Muscle of back (tissue), 13 donors: ENCODE results near the gene GRID1. TPM values are rescaled to one million over a fixed set of nuclear protein-coding genes. Genes with fewer than 3 reads are reported as not detected.

ENCODE experiments used
- DNase-seq, 3 donors: peaks; one replicate each; pipeline versions ENCODE4 v3.0.0 to v3.0.0-alpha.2; 2013
- long read RNA-seq, 9 donors: transcript quantifications; one replicate each; lab custom pipeline, GENCODE V29; 2026
- polyA plus RNA-seq, 10 donors: library from polyadenylated mRNA; unstranded; fragments of 120-200 nt; gene quantifications; one replicate each; pipeline ENCODE4 v1.2.1, GENCODE V29; 2013; ENCODE audit not compliant: insufficient read length in 10 of 10

The GRID1 gene
- 1 to 10 TPM; 2.7 to 8.4 (median 5.9) TPM for polyA plus RNA-seq
- long read RNA-seq, donor 1 = 0 reads
- long read RNA-seq, donor 2 = 0 reads
- long read RNA-seq, donor 3 = 0 reads
- long read RNA-seq, donor 4 = 0 reads
- long read RNA-seq, donor 5 = 0 reads
- long read RNA-seq, donor 6 = 0 reads
- long read RNA-seq, donor 7 = 0 reads
- long read RNA-seq, donor 8 = 0 reads
- long read RNA-seq, donor 9 = 0 reads

DNA sequence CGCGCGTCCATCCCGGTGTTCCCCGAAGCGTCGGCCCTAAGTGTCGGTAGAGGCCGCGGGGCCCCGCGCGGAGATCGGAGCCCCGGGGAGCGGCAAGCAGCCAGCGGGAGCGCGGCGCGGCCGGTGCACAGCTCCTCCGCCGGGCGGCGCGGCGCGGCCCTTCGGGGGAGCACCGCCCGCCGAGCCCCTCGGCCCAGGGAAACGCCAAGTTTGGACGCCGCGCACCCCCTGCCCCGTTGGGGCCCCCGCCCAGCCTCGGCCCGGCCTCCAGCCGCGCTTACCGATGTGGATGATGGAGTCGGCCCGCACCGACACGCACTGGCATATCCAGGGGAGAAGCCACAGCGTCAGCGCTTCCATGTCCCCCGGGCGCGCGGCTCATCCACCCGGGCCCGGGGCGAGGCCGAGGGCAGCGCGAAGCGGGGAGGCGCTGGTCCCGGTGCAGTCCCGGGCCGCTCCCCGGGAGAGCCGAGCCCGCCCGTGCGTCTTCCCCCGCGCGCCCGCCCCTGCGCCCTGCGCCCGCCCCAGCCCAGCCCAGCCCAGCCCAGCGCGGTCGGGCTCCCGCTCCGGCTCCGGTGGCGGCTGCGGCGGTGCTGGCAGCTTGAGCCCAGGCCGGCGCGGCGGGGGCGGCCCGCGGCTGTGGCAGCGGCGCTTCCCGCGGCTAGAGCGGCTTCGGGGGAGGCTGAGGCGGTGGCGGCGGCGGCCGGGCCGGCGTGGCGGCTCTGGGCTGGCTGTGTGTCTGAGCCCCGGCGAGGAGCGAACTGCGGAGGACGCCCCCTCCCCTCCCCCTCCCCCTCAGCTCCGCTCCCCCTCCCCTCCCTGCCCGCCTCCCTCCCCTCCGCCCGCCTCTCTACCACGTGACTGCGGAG lies at the start of gene GRID1:
TSS of gene GRID1 (minus strand) at position 763 of the 869 bp plus-strand sequence.
- DNase-seq = peak in 2 of 3 donors; percentile 61 to 75

DNA sequence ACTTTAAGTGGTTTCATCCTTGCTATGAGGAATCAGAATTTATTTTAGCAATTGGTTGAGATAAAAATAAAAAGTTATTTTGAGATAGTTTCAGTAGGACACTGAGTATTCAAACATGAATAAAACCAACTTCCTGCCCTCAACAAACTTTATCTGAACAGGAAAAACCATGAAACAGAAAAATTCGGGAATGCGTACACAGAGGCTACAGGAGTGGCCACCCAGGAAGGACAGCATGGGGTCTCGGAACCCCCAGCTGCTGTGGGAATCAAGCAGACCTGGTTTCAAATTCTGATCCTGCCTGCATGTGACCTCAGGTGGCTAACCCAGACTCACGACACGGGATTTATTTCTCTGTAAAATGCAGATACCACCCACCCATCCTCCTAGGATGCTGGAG lies 49.0 kb upstream of the GRID1 start:
- no peak for DNase-seq

DNA sequence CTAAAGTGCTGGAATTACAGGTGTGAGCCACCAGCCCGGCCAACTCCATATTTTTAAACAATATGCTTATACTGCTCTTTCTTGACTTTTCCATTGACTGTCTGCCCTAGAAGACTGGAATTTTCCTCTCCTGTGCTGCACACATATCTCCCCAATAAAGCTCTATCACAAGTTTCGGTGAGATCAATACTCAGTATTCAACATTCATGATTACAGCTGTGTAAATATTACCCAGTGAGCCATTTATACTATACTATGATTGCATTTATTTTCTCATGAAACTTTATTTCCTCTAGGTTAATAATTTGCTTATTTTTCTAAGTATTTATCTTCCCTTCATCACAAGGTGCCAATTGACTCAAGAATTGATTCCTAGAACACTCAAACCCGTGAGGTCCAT lies 48.5 kb upstream of the GRID1 start:
- DNase-seq = no peak

DNA sequence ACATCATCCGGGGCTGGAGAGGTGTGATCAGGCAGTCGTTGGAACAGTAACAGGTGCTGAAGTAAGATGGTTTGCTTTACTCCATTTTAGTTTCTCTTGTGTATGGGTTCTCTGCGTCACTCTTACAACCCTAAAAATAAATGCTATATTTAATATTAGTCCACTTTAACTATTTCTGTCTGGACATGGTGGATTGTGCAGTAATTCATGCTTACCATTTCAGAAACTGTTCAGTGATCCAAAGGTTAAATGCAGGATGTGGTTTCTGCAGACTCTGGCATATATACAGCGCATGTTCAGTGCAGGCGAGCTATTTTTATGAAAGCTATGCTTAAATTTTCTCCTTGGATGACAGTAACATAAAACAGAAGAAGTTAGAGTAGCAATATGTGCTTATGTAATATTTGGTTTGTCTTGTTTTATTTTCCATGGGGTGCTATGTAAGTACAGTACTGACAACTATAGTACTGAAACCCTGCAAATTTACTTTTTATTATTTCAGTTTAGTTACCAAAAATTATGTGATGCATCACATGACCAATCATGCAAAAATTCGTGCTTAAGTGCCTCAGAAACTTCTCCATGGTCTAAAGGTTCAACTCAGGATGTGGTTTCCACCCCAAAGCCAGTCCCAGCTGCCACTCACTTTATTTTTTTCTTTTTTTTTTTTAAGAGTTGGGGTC lies 46.6 kb upstream of the GRID1 start:
- peak in 2 of 3 donors; percentile 31 to 42 for DNase-seq

DNA sequence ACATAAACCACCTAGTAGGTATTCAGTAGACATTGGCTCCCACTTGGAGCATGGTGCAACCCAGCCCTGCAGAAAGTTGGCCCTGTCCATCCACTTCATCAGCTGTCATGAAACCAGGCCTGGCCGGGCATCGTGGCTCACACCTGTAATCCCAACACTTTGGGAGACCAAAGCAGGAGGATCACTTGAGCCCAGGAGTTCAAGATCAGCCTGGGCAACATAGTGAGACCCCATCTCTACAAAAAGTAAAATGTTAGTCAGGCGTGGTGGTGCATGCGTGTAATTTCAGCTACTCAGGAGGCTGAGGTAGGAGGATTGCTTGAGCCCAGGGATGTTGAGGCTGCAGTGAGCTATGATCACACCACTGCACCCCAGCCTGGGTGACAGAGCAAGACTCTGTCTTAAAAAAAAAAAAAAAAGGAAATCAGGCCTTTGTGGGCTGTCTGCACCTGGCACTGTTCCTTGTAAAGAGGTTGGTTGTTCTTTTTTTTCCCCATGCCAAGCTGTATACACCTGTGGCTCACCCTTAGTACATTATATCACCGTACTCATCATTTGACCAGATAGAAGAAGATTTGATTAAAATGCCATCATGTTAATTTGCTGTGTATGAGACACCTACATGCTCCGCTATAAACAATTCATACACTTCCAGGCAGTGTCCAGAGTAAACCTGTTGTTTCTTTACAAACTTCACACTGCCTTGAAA lies 45.4 kb upstream of the GRID1 start:
- DNase-seq = no peak

DNA sequence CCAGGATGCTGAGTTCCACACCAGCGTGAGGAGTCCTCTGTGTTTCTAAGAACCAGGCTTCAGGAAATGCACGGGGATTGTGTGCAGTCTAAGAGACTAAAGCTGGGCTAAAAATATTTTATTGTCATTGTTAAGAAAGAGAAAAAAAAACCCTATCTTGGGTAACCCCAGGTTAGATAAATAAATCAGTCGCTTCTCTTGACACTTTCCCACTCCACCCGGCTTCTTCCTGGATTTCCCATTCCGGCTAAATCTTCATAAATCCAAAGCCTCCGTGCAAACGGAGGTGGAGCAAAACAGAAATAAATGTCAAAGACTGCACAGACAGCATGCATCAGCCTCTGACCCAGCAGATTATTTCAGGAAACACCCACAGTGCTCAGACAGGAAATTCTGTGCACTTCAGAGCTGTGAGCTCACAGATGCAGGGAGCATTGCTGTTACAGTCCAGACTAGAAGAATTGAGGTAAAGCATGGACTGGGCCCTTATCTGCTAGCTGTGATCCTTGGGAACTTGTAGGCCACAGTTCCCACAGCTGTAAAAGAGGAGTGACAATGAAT lies 44.8 kb upstream of the GRID1 start:
- peak in 2 of 3 donors; percentile 51 for DNase-seq

DNA sequence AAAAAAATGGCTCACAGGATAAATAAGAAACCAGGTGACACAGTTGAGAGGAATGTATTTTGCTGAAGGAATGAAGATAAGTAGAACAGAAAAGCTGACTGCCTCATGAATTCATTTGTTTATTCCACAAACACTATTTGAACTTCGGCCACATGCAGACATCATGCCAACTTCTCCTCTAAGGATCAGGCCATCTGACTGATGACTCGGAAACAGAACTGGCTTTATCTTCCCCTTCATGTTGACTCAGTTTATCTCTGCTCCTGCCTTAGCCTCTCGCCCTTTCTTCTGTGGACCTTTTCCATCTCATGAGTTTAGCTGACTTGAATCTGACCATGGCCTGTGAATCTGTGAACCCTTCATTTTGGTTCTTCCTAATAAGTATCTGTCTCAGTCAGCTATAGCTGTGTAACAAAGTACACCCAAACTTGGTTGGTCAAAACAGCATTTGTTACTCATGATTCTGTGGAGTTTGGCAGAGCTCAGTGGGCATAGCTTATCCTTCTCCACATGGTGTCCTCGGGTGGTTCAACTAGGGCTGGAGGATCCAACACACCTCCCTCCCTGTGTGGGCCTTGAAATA lies 44.0 kb upstream of the GRID1 start:
- DNase-seq = peak in 1 of 3 donors; percentile 39

DNA sequence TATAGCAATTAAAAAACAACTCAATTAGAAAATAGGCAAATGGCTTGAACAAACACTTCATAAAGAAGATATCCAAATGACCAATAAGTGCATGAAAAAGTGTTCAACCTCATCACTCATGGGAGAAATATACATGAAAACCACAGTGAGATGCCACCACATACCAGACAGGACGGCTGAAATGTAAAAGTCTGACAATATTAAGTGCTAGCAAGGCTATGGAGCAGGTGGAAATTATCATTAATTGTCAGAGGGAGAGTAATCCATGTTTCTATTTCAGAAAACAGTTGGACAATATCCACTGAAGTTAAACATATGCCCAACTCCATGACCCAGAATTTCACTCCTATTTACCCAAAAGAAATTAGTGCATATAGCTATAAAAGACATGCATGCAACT lies 42.6 kb upstream of the GRID1 start:
- DNase-seq = no peak

DNA sequence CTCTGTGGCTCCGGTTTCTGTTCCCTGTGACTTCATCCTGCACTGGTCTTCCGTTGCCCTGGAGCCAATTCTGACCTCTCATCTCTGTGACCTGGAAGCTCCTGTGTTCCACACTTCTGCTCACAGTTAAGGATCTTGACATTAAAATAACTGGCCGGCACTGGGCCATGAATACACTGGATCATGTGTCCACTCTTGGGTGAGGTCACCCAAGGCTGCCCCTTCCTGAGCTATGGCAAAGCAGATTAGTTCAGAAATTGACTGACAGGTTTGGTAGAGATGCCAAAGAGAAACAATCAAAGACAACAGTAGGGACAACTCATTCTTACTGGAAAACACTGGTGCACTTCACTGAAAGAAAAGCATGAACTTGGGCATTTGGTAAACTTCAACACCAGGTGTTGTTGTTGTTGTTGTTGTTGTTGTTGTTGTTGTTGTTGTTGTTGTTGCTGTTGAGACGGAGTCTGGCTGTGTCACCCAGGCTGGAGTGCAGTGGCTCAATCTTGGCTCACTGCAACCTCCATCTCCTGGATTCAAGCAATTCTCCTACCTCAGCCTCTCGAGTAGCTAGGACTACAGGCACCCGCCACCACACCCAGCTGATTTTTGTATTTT lies 36.7 kb upstream of the GRID1 start:
- no peak for DNase-seq

DNA sequence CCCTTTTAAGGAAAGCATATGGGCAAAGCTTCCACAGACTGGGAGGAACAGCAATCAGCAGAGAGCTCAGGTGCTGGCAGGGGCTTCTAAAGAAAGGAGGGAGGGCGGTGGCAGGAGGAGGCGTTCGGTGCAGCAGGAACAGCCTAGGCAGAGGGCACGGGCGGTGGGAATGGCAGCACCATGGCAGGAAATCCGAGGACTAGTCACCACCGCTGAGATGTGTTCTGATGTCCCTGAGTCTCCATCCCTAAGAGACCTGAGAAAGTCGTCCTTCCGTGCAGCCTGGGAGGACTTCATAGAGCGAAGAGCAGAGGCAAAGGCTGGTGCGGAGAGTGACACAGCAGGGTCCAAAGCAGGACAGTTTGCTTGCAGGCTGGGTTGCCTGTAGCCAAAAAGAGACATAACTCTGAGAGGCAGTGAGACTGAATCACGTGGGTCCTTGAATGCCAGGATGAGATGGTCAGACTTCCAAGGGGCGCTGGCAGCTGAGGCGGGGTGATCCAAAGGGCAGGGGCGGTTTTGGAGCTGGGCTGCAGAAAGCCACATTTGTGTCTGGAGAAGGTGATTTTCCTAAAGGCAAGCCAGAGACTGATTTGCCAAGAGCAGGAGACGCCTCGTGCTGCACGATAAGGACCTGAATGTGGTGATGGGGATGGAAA lies 35.8 kb upstream of the GRID1 start:
- DNase-seq = peak in 2 of 3 donors; percentile 22 to 55

DNA sequence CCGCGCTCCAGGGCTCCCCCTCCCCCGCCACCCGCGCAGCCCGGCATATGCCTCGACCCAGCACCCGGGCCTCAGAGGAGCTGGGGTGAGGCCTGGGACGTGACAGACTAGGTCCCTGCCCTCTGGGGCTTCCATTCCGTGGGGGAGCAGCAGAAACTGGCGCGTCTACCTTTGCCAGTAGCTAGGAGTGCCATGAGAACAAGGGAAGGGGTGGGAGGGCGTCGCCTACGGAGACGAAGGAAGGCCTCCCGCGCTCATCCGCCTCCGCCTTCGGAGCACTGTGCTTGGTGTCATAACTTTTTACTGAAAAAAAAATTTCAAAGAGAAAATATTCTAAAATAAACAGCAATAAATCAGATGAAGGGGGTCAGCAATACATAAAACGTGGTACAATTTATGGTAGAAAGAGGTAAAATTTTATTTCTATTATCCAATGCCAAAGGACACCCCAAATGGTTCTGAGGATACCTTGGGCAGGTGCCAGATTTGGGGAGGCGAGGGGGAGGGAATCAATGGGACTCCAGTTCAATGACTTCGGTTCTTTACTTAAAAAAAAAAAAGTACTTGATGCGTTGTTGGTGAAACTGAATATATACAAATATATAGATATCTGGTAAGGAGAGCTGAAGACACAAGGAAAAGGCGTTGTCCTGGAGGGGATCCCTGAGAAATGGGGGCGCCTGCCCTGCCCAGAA lies 35.1 kb upstream of the GRID1 start:
- DNase-seq = peak in 1 of 3 donors; percentile 46

DNA sequence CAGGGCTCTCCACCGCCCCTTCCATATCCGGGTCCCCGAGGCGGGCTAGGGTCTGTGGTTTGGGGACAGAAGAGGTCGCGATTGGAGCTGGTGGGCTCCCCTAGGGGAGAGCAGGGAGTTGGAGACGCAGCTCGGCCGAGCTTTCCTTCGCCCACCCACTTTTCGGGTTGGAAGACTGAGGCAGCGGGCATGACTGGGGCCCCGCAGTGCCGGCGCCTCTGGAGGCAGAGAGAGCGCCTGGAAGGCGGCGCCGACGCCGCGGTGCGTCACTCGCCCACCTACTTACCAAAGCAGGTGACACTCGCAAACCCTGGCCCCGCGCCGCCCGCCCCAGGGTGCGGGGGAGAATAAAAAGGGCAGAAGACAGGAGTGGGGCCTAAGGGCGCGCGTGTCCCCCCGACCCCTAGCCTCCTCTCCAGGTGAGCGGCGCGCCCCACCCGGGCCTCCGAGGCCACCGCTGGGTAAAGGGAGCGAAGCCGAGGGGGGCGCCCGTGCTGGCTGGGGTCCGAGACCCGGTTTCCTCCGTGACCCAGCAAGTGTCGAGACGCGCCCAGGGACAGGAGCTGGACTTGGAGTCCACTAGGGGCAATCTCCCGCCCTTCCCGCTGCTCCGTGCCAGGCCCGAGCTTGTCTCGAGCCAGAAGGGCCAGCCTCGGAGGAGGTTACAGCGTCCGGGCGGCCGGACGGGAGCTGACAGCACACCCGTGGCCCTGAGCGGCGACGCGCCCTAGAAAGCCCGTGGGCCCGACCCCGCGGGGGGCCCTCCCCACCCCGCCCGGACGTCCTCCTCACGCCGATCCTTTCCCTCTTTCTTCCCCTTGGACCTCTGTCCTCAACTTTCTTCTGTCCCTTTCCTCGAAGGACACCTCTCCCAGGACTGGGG lies 34.4 kb upstream of the GRID1 start:
- DNase-seq = peak in 1 of 3 donors; percentile 55

DNA sequence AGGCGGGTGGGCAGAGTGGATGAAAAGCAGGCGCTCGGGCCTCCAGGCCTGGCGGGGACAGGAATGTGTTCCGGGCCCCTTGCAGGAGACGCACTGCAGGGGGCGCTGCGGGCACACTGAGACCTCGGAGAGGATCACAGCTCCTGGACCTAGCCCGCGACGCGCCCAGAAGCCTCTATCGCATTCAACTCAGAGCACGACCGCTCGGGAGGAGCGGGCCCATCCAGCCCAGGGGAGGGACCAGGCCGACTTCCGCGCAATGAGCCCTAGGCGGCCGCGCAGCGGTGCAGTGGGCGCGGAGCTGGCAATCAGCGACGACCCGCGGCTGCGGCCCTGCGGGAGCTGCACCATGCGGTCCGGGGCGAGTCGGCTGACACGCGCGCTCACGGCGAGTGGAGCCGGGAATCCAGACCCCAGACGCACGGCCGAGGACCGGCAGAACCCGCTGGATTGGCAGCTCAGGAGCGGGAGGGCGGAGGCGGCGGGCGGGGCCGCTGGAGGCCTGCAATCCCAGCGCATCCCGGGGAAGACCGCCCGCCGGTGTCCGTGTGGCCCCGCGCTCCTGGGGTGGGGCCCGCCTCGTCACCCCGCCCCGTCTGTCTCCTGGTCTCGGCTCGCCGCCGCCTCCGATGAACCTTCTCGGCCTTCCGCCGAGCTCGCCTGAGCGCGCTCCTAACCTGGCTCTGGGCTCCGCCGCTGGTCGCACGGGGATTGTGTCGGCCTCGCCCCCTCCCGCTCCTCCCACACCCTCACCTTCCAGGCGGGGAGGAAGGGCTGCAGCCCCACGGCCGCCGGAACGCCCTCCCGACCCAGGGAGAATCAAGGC lies 33.5 kb upstream of the GRID1 start:
- DNase-seq = peak; percentile 90 to 96 (median 91)

DNA sequence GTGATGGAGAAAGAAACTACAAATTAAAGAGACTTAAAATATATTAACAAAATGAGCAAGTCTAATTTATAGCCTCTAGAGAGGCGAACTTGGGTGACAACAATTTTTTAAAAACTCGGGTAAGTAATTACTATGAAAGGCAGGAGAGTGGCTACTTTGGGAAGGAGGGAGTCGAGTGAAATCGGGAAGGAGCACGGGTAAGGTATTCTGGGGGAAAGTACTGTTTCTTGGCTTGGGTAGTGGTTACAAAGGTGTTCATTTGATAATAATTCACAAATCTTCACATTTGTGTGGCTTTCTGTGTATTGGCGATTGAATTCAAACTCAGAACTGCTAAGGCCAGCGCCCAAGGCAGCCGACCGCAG lies 32.9 kb upstream of the GRID1 start:
- no peak for DNase-seq

DNA sequence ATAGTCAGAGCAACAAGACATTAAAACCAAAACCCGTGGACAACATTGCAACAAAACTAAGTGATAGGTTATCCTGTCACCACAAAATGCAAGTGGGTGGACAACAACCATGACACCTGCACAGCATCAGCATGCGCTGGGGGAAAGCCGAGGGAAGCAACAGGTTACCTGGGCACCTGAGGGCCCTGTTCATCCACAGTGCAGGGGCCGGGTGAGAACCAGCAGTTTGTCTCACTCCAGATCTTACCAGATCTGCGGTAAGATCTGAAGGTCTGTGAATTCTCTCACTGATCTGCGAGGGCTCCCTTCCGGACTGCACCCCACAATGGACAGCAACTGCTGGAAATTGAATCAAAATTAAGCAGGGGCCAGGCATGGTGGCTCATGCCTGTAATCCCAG lies 30.5 kb upstream of the GRID1 start:
- no peak for DNase-seq

DNA sequence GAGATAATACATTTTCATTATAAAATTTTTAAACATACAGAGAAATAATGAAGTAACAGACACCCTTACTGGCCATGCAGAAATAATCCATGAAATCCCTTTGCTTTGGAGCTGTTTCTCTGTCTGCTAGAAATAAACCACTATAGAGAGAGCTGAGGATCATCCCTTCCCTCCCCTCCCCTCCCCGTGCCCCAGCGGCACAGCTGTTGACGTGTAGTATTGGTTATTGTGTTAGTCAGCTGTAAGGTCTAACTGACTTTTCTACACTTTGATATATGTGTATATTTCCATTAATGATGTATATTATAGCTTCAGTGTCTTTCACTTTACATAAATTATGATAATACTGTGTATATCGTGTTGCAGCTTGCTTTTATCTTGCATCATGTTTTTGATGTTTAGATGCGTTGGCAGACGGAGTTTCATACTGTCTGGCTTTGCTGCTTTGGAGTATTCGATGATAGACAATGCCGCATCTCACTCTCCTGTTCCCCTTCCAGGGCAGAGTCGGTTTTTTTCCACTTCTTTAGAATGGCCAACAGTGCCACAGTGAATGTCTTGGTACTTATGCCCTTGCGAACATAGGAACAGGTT lies 27.4 kb upstream of the GRID1 start:
- DNase-seq = no peak

DNA sequence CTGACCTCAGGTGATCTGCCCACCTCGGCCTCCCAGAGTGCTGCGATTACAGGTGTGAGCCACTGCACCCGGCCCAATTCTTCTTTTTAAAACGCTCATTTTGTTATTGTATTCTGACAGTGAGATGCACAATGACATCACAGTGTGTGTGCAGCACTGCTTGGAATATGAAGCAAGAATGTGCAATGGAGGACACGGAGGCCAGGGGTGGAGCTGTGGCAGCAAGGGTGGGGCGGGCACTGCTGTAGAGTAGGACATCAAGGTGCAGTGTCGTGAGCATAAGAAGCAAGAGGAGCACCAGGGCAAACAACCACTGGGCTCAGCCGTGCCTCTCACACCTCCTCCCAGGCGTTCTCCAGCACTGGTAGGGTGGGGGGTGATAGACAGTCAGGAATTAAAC lies 26.8 kb upstream of the GRID1 start:
- no peak for DNase-seq
